Esophagus squamous epithelium (tissue), 5 donors: Measurements from ENCODE around the gene ABAT. TPM values are rescaled to one million over a fixed set of nuclear protein-coding genes. Genes with fewer than 3 reads are reported as not detected.
"Not testable (repeated sequence)": the region's sequence is repeated elsewhere in the genome, so short reads cannot be mapped to it uniquely, and the experiment has no call there.

Source experiments
- DNase-seq: peaks from one replicate; lab custom pipeline; 2025; lab: John Stamatoyannopoulos, UW
- H3K27ac ChIP-seq, 4 donors: fragments of 200-600 bp; sonication (generic); one replicate each; pipeline ENCODE4 v1.5.1; 2016 to 2019; ENCODE audit warnings: mild to moderate bottlenecking in 1 of 4
- H3K27me3 ChIP-seq, 4 donors: fragments of 200-600 bp; sonication (generic); 1 replicate in 3 of 4; 2 replicates in 1 of 4; pipeline versions ENCODE4 v1.5.1 to v1.6.0; 2017 to 2021; ENCODE audit warnings: antibody characterized with exemption in 1 of 4
- H3K36me3 ChIP-seq, 3 donors: fragments of 200-600 bp; sonication (generic); one replicate each; pipeline ENCODE4 v1.5.1; 2016 to 2019
- H3K4me1 ChIP-seq, 3 donors: fragments of 200-600 bp; sonication (generic); one replicate each; pipeline ENCODE4 v1.5.1; 2017 to 2019
- H3K4me3 ChIP-seq, 4 donors: fragments of 200-600 bp; sonication (generic); 1 replicate in 3 of 4; 2 replicates in 1 of 4; pipeline ENCODE4 v1.5.1; 2016 to 2019; ENCODE audit warnings: mild to moderate bottlenecking in 2 of 4, moderate library complexity in 1 of 4
- H3K9me3 ChIP-seq, 3 donors: fragments of 200-600 bp; sonication (generic); one replicate each; pipeline ENCODE4 v1.5.1; 2016 to 2019
- POLR2A ChIP-seq, 4 donors: fragments of 450-650 bp; IDR thresholded peaks; one replicate each; pipeline ENCODE4 v1.6.1; 2017; ENCODE audit warnings: antibody characterized with exemption in 4 of 4, mild to moderate bottlenecking in 4 of 4, moderate library complexity in 3 of 4
- WGBS, 2 donors: methylation state at CpG; one replicate each; pipeline ENCODE4 v1.1.5; 2018; 5-methylcytosine and 5-hydroxymethylcytosine counted together
- intact Hi-C: fragments of 100-400 bp; cut with DNase I; formaldehyde crosslinking; loops from one replicate; pipeline ENCODE4 v1.15.0; 2022
- total RNA-seq, 4 donors: library from RNA; depleted of rRNA; stranded (reverse); fragments of >200 nt; gene quantifications; one replicate each; pipeline ENCODE4 v1.1.0, GENCODE V29; 2016
- TF ChIP-seq, protein P1 (sequence below), 6 experiments: fragments of 450-650 bp in 4 of 6; fragments of 200-600 bp in 2 of 6; sonication (generic) in 2 of 6; IDR thresholded peaks; one replicate each; pipeline ENCODE4 v1.5.1; 2016 to 2019; ENCODE audit warnings: antibody characterized with exemption in 6 of 6, mild to moderate bottlenecking in 4 of 6, moderate library complexity in 4 of 6
- donor health status: DM: yes; HTN: yes; CAD: no.

The ABAT gene
- total RNA-seq, 4 donors from 2014 or later: 2.9 to 14.5 (median 9.1) TPM

- WGBS, 2 donors: 78 to 98% methylated on average over 6 of the region's 6 CpGs
- Histone ChIP-seq H3K27ac (no peak overlapping the region), H3K36me3 (peaks cover 0 to 10% (median 0%) of the 10 kb centered on the region in 3 donors), H3K27me3 (no peaks in the 10 kb centered on the region), H3K4me1 (no peaks in the 10 kb centered on the region), H3K4me3 (no peak overlapping the region), H3K9me3 (no peaks in the 10 kb centered on the region)
- no peak for DNase-seq
- no peak for TF ChIP-seq POLR2A (IDR thresholded peaks at IDR 0.05)
- TF ChIP-seq, protein P1, sequence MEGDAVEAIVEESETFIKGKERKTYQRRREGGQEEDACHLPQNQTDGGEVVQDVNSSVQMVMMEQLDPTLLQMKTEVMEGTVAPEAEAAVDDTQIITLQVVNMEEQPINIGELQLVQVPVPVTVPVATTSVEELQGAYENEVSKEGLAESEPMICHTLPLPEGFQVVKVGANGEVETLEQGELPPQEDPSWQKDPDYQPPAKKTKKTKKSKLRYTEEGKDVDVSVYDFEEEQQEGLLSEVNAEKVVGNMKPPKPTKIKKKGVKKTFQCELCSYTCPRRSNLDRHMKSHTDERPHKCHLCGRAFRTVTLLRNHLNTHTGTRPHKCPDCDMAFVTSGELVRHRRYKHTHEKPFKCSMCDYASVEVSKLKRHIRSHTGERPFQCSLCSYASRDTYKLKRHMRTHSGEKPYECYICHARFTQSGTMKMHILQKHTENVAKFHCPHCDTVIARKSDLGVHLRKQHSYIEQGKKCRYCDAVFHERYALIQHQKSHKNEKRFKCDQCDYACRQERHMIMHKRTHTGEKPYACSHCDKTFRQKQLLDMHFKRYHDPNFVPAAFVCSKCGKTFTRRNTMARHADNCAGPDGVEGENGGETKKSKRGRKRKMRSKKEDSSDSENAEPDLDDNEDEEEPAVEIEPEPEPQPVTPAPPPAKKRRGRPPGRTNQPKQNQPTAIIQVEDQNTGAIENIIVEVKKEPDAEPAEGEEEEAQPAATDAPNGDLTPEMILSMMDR (IDR thresholded peaks at IDR 0.05): no peak
- intact Hi-C loops: no loop called here
Observed at GRCh38 chr16:8739151-8739550, 64.7 kb downstream of the ABAT start.

GRCh38 chr16:8739989-8740704 lies 65.7 kb downstream of the ABAT start:
- intact Hi-C loops: no loop called here
- no peaks in the 10 kb centered on the region for H3K4me1 ChIP-seq
- H3K27ac ChIP-seq: no peak overlapping the region
- H3K36me3 ChIP-seq: peaks cover 0 to 10% (median 0%) of the 10 kb centered on the region in 3 donors
- 80 to 81% methylated on average over 8 to 13 of the region's 13 CpGs for WGBS, 2 donors
- no peak for TF ChIP-seq POLR2A (IDR thresholded peaks at IDR 0.05)
- TF ChIP-seq, protein P1 (IDR thresholded peaks at IDR 0.05): no peak
- H3K27me3 ChIP-seq: no peaks in the 10 kb centered on the region
- H3K4me3 ChIP-seq: no peak overlapping the region
- DNase-seq: no peak
- no peaks in the 10 kb centered on the region for H3K9me3 ChIP-seq

GRCh38 chr16:8740775-8741355 lies 66.4 kb downstream of the ABAT start:
- H3K4me3 ChIP-seq: no peak overlapping the region
- no peaks in the 10 kb centered on the region for H3K4me1 ChIP-seq
- no peaks in the 10 kb centered on the region for H3K27me3 ChIP-seq
- 60 to 73% methylated on average over 6 of the region's 6 CpGs for WGBS, 2 donors
- no peak overlapping the region for H3K27ac ChIP-seq
- peaks cover 0 to 12% (median 0%) of the 10 kb centered on the region in 3 donors for H3K36me3 ChIP-seq
- no peak for TF ChIP-seq POLR2A (IDR thresholded peaks at IDR 0.05)
- TF ChIP-seq, protein P1 (IDR thresholded peaks at IDR 0.05): no peak
- no peak for DNase-seq
- intact Hi-C loops: no loop called here
- no peaks in the 10 kb centered on the region for H3K9me3 ChIP-seq

GRCh38 chr16:8741636-8742035 lies 67.2 kb downstream of the ABAT start:
- DNase-seq: no peak
- no peak for TF ChIP-seq POLR2A (IDR thresholded peaks at IDR 0.05)
- TF ChIP-seq, protein P1 (IDR thresholded peaks at IDR 0.05): no peak
- intact Hi-C loops: no loop called here
- Histone ChIP-seq H3K4me1 (peaks cover 0 to 3% (median 0%) of the 10 kb centered on the region in 3 donors), H3K27me3 (no peaks in the 10 kb centered on the region), H3K9me3 (no peaks in the 10 kb centered on the region), H3K27ac (no peak overlapping the region), H3K36me3 (peaks cover 0 to 13% (median 0%) of the 10 kb centered on the region in 3 donors), H3K4me3 (no peak overlapping the region)
- 87 to 91% methylated on average over 2 of the region's 2 CpGs for WGBS, 2 donors

- no peak overlapping the region for H3K27ac ChIP-seq
- TF ChIP-seq, protein P1 (IDR thresholded peaks at IDR 0.05): no peak
- no peak for TF ChIP-seq POLR2A (IDR thresholded peaks at IDR 0.05)
- H3K4me1 ChIP-seq: peaks cover 0 to 7% (median 0%) of the 10 kb centered on the region in 3 donors
- H3K36me3 ChIP-seq: peaks cover 0 to 9% (median 0%) of the 10 kb centered on the region in 3 donors
- intact Hi-C loops: no loop called here
- H3K4me3 ChIP-seq: no peak overlapping the region
- no peaks in the 10 kb centered on the region for H3K9me3 ChIP-seq
- WGBS, 2 donors: 56 to 73% methylated on average over 7 of the region's 8 CpGs
- H3K27me3 ChIP-seq: no peaks in the 10 kb centered on the region
- no peak for DNase-seq
Observed at GRCh38 chr16:8742068-8742467, 67.7 kb downstream of the ABAT start.

GRCh38 chr16:8748944-8749343 lies 74.5 kb downstream of the ABAT start:
- H3K4me3 ChIP-seq: not testable (repeated sequence)

More at GRCh38 chr16:8748944-8749343, 74.5 kb downstream of the ABAT start:
- H3K27me3 ChIP-seq, intact Hi-C loops, H3K9me3 ChIP-seq, H3K27ac ChIP-seq, DNase-seq: not testable (repeated sequence)
- peaks cover 0 to 26% (median 0%) of the 10 kb centered on the region in 3 donors for H3K36me3 ChIP-seq
- H3K4me1 ChIP-seq: peaks cover 3 to 46% (median 9%) of the 10 kb centered on the region in 3 donors
- 70 to 84% methylated on average over 2 to 9 of the region's 9 CpGs for WGBS, 2 donors
